ENCODE data around the gene SLC25A36. TPM values are rescaled to one million over a fixed set of nuclear protein-coding genes. Genes with fewer than 3 reads are reported as not detected.
A peak's percentile ranks its signal among the peaks of the same experiment; 100 is the strongest.

Gene SLC25A36, protein sequence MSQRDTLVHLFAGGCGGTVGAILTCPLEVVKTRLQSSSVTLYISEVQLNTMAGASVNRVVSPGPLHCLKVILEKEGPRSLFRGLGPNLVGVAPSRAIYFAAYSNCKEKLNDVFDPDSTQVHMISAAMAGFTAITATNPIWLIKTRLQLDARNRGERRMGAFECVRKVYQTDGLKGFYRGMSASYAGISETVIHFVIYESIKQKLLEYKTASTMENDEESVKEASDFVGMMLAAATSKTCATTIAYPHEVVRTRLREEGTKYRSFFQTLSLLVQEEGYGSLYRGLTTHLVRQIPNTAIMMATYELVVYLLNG
- 100 to 1,000 TPM in 1 of 9 donors, 10 to 100 TPM in 8; 30.0 to 124 (median 60.1) TPM for total RNA-seq
- 10 to 100 TPM; 21.3 to 49.1 (median 33.8) TPM for polyA plus RNA-seq
- long read RNA-seq, donor 1, transcript SLC25A36-208 (4 exons, 3,537 nt) = minor isoform, 6 of 20 reads
- long read RNA-seq, donor 1, transcript SLC25A36-201 (7 exons, 1,301 nt) = major isoform, 9 of 20 reads
- long read RNA-seq, donor 1, partial matches to known transcripts = 0 of 20 reads
- long read RNA-seq, donor 1, other reads (novel, unspliced or antisense) = 0 of 20 reads
- long read RNA-seq, donor 2, transcript SLC25A36-208 (4 exons, 3,537 nt) = major isoform, 7 of 17 reads
- long read RNA-seq, donor 2, transcript SLC25A36-201 (7 exons, 1,301 nt) = major isoform, 7 of 17 reads
- long read RNA-seq, donor 2, partial matches to known transcripts = 0 of 17 reads
- long read RNA-seq, donor 2, other reads (novel, unspliced or antisense) = 0 of 17 reads
- long read RNA-seq, donor 3, transcript SLC25A36-201 (7 exons, 1,301 nt) = major isoform, 8 of 15 reads
- long read RNA-seq, donor 3, partial matches to known transcripts = 0 of 15 reads
- long read RNA-seq, donor 3, other reads (novel, unspliced or antisense) = 0 of 15 reads
- long read RNA-seq, donor 4, full-length matches to known transcripts = 16 of 28 reads
- long read RNA-seq, donor 4, partial matches to known transcripts = 3 of 28 reads
- long read RNA-seq, donor 4, other reads (novel, unspliced or antisense) = 9 of 28 reads
- long read RNA-seq, donor 5, transcript SLC25A36-201 (7 exons, 1,301 nt) = major isoform, 8 of 38 reads
- long read RNA-seq, donor 5, partial matches to known transcripts = 18 of 38 reads
- long read RNA-seq, donor 5, other reads (novel, unspliced or antisense) = 10 of 38 reads
- long read RNA-seq, donor 6, transcript SLC25A36-208 (4 exons, 3,537 nt) = major isoform, 8 of 24 reads
- long read RNA-seq, donor 6, transcript SLC25A36-201 (7 exons, 1,301 nt) = minor isoform, 7 of 24 reads
- long read RNA-seq, donor 6, partial matches to known transcripts = 4 of 24 reads
- long read RNA-seq, donor 6, other reads (novel, unspliced or antisense) = 4 of 24 reads
- long read RNA-seq, donor 7, transcript SLC25A36-208 (4 exons, 3,537 nt) = major isoform, 7 of 11 reads
- long read RNA-seq, donor 7, partial matches to known transcripts = 0 of 11 reads
- long read RNA-seq, donor 7, other reads (novel, unspliced or antisense) = 0 of 11 reads
- long read RNA-seq, donor 8, transcript SLC25A36-208 (4 exons, 3,537 nt) = major isoform, 12 of 28 reads
- long read RNA-seq, donor 8, transcript SLC25A36-201 (7 exons, 1,301 nt) = minor isoform, 11 of 28 reads
- long read RNA-seq, donor 8, partial matches to known transcripts = 0 of 28 reads
- long read RNA-seq, donor 8, other reads (novel, unspliced or antisense) = 0 of 28 reads
- long read RNA-seq, donor 9, partial matches to known transcripts = 0 of 11 reads
- long read RNA-seq, donor 9, other reads (novel, unspliced or antisense) = 0 of 11 reads
- long read RNA-seq, donor 10, transcript SLC25A36-201 (7 exons, 1,301 nt) = major isoform, 8 of 15 reads
- long read RNA-seq, donor 10, partial matches to known transcripts = 0 of 15 reads
- long read RNA-seq, donor 10, other reads (novel, unspliced or antisense) = 0 of 15 reads

DNA sequence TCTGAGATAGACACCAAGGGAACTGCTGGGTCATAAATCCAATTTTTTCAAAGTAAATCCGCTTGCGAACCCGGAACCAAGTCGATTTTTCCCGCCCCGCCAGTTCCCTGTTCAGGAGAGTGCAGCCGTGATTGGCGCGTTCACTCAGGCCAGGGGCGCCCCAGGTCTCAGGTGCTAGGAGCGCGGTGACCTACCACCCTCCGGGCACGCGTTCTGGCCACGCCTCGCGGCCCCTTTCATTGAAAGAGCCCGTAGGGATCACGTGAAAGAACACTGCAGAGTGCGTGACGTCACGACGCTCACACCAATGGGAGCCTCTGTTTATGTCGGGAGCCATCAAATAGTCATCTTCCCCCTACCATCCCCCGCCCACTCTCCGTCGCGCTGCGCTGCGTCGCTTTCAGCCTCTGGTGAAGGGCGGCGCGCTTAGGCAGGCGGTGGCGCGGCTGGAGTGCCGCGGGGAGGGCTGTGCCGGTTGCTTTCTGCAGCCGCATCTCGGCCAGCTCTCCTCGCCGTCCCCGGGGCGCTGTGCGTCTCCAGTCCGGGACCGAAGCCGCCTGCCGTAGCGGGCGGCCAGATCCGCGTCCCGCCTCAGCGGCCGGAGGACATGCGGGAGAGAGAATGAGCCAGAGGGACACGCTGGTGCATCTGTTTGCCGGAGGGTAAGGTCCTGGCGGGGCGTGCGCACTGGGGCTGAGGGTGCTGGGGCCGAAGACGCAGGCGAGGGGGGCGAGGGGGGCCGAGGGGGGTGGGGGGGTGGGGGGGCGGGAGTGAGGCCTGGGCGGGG, at the start of gene SLC25A36:
SLC25A36 (plus strand) TSS at position 403 of the 787 bp plus-strand sequence; CDS start at position 622, 219 bp downstream.
- Histone ChIP-seq H3K9me3 (replicated peaks in 1 of 3) (no peaks in the 10 kb centered on the region), H3K4me3 (peak within 1 kb of the TSS; percentile 79 to 97 (median 92)), H3K4me1 (replicated peaks in 1 of 2) (peaks cover 5 to 28% of the 10 kb centered on the region in 2 donors), H3K27me3 (no peaks in the 10 kb centered on the region), H3K27ac (peak within 1 kb of the TSS; percentile 92 to 99 (median 99)), H3K36me3 (replicated peaks in 1 of 2) (no peaks in the 10 kb centered on the region)
- WGBS, 4 donors = 0 to 1% (median 0%) methylated on average over 16 to 70 of the region's 72 CpGs
- DNase-seq = peak; percentile 96 to 99 (median 98)
- intact Hi-C loops (cut with DNase I) = no loop called here
- TF ChIP-seq POLR2A (IDR thresholded peaks at IDR 0.05) = peak; percentile 97 to 99
- TF ChIP-seq, protein P1, sequence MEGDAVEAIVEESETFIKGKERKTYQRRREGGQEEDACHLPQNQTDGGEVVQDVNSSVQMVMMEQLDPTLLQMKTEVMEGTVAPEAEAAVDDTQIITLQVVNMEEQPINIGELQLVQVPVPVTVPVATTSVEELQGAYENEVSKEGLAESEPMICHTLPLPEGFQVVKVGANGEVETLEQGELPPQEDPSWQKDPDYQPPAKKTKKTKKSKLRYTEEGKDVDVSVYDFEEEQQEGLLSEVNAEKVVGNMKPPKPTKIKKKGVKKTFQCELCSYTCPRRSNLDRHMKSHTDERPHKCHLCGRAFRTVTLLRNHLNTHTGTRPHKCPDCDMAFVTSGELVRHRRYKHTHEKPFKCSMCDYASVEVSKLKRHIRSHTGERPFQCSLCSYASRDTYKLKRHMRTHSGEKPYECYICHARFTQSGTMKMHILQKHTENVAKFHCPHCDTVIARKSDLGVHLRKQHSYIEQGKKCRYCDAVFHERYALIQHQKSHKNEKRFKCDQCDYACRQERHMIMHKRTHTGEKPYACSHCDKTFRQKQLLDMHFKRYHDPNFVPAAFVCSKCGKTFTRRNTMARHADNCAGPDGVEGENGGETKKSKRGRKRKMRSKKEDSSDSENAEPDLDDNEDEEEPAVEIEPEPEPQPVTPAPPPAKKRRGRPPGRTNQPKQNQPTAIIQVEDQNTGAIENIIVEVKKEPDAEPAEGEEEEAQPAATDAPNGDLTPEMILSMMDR (IDR thresholded peaks at IDR 0.05) = no peak

DNA sequence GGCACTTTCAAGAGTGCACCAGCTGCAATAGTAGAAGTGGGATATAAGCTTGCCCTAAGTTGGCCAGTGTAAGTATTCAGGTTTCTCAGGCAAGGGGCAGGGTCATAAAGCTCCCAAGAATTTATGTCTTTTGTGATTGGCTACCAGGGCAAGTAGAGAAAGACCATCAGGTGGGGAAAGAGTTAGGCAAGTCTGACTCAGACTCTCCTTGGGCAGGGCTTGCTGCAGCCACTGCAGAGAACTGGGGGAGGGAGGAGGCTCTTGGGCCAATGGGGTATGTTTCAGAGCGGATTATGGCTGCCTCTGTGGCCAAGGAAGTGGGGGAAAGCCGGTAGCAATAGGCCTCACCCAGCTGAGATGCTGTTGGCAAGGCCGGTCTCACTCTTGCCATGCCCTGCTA, 44.6 kb upstream of the SLC25A36 start:
- Histone ChIP-seq H3K4me1 (replicated peaks in 1 of 2) (no peaks in the 10 kb centered on the region), H3K9me3 (replicated peaks in 1 of 3) (no peaks in the 10 kb centered on the region), H3K36me3 (replicated peaks in 1 of 2) (no peaks in the 10 kb centered on the region), H3K27me3 (no peaks in the 10 kb centered on the region), H3K4me3 (no peak overlapping the region), H3K27ac (no peak overlapping the region)
- WGBS, 4 donors = 55 to 80% (median 63%) methylated on average over 2 to 3 of the region's 3 CpGs
- DNase-seq = no peak
- TF ChIP-seq, protein P1 (IDR thresholded peaks at IDR 0.05) = no peak
- intact Hi-C loops (cut with DNase I) = loop anchor here in 1 of 2 donors (5.0 kb wide), 1 partner anchor 295 kb away; no protein-coding TSS in a partner anchor
